ENCODE measurements around the gene MZT2A.
"Not testable (repeated sequence)": the region's sequence is repeated elsewhere in the genome, so short reads cannot be mapped to it uniquely, and the experiment has no call there.

GRCh38 chr2:131445515-131445797 lies 46.7 kb downstream of the MZT2A start:
- not testable (repeated sequence) for TF ChIP-seq CTCF, EP300, POLR2A (IDR thresholded peaks at IDR 0.05)

Data from suprapubic skin (tissue), 3 donors.